ENCODE measurements around the gene MAD1L1.

MAD1L1 gene

DNA sequence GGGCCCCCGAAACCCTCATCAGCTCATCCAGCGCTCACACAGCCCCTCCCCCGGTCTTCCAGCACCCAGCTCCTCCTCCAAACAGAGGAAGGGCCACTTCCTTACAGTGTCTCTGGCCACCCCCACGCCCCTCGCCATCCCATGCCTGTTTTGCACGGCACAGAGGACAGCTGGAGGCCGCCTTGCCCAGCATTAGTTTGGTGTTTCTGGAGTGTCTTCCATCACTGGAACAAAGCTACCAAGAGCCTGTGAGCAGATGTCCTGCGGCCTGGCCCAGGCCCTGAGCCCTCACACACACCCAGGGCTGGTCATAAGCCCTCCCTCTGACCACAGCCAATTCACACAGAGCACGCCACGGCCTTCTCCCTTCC, 82.3 kb downstream of the MAD1L1 start:
- no peak for DNase-seq (ENCODE audit: low read depth)
- TF ChIP-seq, protein P1, sequence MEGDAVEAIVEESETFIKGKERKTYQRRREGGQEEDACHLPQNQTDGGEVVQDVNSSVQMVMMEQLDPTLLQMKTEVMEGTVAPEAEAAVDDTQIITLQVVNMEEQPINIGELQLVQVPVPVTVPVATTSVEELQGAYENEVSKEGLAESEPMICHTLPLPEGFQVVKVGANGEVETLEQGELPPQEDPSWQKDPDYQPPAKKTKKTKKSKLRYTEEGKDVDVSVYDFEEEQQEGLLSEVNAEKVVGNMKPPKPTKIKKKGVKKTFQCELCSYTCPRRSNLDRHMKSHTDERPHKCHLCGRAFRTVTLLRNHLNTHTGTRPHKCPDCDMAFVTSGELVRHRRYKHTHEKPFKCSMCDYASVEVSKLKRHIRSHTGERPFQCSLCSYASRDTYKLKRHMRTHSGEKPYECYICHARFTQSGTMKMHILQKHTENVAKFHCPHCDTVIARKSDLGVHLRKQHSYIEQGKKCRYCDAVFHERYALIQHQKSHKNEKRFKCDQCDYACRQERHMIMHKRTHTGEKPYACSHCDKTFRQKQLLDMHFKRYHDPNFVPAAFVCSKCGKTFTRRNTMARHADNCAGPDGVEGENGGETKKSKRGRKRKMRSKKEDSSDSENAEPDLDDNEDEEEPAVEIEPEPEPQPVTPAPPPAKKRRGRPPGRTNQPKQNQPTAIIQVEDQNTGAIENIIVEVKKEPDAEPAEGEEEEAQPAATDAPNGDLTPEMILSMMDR (conservative IDR thresholded peaks at IDR 0.05; ENCODE audit: control insufficient read depth, insufficient read depth, low read depth, low read length), result no peak
- no peak overlapping the region for H3K4me3 ChIP-seq (ENCODE audit: control insufficient read depth, low read depth, low read length)

DNA sequence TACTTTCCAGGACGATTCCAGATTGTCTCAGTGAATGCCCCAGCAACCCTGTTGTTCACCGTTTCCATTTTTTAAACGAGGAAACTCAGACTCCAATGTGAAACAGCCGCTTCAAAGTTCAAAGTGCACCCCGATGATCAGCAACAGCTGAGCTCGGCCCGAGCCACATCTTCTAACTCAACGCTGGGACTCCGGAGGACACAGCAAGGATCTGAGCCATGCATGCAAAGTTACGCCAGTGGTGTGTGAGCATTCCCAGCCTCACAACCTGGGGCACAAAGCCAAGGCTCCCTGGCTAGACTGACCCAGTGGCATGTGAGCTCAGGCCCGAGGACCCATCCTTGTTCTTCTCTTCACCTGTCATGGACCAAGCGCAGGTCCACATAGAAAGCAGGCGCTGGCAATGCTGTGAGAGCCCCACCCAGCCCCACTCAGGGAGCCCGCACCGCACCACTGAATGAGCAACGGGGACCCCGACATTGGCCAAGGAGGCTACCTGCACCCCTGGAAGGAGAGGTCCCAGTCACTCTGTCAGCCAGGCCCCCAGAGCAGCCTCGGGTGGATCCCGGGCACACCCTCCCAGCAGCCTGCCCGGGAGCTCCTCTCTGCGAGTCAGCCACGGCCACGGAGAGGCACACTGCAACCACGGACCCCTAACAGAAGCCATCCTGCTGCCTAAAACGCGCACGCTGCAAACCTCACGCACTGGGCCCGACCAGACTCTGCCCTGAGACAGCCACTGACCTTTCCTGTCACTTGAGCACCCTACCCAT, 82.9 kb downstream of the MAD1L1 start:
- TF ChIP-seq, protein P1 (conservative IDR thresholded peaks at IDR 0.05; ENCODE audit: control insufficient read depth, insufficient read depth, low read depth, low read length), result no peak
- H3K4me3 ChIP-seq (ENCODE audit: control insufficient read depth, low read depth, low read length), result no peak overlapping the region
- no peak for DNase-seq (ENCODE audit: low read depth)

DNA sequence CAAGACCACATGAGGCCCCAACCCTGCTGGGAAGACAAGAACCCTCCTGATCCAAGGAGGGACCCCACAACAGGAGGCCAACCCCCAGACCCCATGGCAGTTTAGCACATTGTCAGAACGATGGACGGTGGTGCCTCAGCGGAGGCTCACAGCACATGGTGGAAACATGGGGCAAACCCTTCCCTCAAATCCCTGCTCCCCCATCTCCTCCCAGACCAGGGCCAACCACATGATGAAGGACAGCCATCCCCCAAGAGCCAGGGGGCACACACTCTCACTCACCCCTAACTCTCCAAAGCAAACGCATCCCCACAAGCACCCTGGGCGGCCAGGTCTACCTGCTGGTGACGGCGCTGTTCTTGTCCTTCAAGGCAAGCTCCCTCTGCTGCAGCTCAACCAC, 83.9 kb downstream of the MAD1L1 start:
- DNase-seq (ENCODE audit: low read depth), result no peak
- TF ChIP-seq, protein P1 (conservative IDR thresholded peaks at IDR 0.05; ENCODE audit: control insufficient read depth, insufficient read depth, low read depth, low read length), result no peak

DNA sequence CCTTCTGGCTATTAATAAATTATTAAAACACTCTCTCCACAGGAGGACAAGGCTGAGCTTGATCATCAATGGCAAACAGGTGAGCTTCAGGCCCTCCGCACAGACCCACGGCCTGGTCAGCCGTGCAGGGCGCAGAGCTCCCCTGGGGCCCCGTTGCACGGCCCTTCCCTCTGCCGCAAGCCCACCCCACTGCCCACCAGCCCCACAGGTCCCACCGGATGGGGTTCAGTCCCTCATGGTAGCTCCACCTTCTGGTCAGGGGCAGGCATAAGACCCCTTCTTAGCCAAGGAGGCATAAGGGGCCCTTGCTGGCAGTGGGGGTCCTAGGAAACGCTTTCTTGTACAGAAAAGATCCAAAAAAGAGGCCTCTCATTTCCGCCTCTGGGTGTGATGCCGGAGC, 84.6 kb downstream of the MAD1L1 start:
- TF ChIP-seq, protein P1 (conservative IDR thresholded peaks at IDR 0.05; ENCODE audit: control insufficient read depth, insufficient read depth, low read depth, low read length), result no peak
- H3K4me3 ChIP-seq (ENCODE audit: control insufficient read depth, low read depth, low read length), result no peak overlapping the region
- DNase-seq (ENCODE audit: low read depth), result no peak

More for the DNA sequence above, 83.9 kb downstream of the MAD1L1 start:
- H3K4me3 ChIP-seq (ENCODE audit: control insufficient read depth, low read depth, low read length), result no peak overlapping the region

DNA sequence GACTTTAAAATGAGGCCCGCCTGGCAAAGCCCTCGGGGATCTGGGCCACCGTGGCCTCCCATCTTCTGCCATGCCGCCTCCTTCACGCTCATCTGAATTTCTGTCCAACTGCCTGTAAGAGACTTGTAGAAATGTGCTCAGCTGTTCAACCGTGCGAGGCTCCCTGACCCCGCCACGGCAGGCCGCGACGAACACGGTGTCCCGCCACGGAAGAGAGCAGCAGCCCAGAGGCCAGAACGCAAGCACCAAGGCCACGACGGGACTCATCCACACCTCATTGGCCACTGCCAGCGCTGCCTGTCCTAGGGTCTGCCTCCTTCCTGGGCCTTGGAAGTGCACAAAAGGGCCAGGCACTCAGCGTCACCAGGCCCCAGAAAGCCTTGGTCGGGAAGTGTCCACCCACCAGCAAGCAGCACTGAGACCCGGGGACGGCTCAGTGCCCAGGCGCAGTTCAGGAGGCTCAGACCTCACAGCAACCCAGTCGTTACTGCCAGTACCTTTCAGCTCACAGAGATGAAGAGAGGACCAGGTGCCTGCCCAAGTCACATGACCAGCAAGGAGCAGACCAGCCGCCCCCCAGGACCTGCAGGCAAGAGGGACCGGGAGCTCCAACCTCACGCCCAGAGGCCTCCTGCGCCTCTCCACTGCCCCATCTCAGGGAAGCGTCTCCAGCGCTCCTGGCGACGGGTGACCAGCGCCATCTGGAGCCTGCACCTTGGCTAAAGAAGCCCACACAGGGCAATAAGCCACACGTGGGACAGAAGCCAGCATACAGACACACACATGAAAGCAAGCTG, 85.9 kb downstream of the MAD1L1 start:
- TF ChIP-seq, protein P1 (conservative IDR thresholded peaks at IDR 0.05; ENCODE audit: control insufficient read depth, insufficient read depth, low read depth, low read length), result no peak
- DNase-seq (ENCODE audit: low read depth), result no peak
- H3K4me3 ChIP-seq (ENCODE audit: control insufficient read depth, low read depth, low read length), result no peak overlapping the region

DNA sequence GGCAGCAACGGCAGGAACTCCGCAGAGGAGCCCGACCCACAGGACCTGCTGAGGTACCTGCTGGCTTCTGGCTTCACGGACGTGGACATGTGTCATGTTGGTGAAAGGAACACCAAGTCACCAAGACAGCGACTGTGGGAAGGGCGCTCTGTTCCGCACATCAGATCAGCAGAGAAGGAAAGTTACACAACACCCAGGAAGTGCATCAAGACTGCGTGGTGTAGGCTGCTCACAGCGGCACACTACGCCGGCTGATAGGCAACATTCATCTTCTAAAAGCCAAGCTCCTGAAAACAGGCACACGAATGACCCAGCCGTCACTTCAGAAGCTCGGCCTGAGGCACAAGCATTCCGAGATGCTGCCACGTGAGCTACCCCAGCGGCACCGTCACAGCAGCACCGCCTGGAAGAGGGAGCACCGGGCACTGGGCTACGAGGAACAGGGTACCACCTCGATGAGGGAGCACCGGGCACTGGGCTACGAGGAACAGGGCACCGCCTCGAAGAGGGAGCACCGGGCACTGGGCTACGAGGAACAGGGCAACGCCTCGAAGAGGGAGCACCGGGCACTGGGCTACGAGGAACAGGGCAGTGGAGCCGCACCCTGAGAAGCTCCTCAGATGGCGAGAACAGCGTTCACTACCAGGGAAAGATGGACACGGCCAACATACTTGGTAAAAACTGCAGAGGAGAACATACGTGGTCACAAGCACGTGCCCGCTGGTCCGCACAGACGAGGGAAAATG, 86.7 kb downstream of the MAD1L1 start:
- TF ChIP-seq, protein P1 (conservative IDR thresholded peaks at IDR 0.05; ENCODE audit: control insufficient read depth, insufficient read depth, low read depth, low read length), result no peak
- no peak overlapping the region for H3K4me3 ChIP-seq (ENCODE audit: control insufficient read depth, low read depth, low read length)
- no peak for DNase-seq (ENCODE audit: low read depth)

Measured in fibroblast of mammary gland (primary cell).